Lung (tissue), 12 donors: ENCODE measurements around the gene DLL1. TPM values are rescaled to one million over a fixed set of nuclear protein-coding genes. Genes with fewer than 3 reads are reported as not detected.

Experiments
- ATAC-seq: fragments of 200-7000 bp; cut with Tn5 transposase; one replicate; pipeline ENCODE4 v1.9.1; 2020; ENCODE audit warnings: moderate number of reproducible peaks; ENCODE audit not compliant: insufficient read depth, low FRiP score
- DNase-seq, 3 donors: peaks; one replicate each; pipeline ENCODE4 v3.0.0-alpha.2; 2013 to 2017
- H3K27ac ChIP-seq, 2 donors: one replicate each; pipeline ENCODE4 v1.5.1; 2013; ENCODE audit warnings: mild to moderate bottlenecking in 2 of 2, moderate library complexity in 2 of 2, control low read depth in 1 of 2, inconsistent platforms in 1 of 2, low read depth in 1 of 2, low read length in 1 of 2
- H3K27me3 ChIP-seq, 3 donors: one replicate each; pipeline ENCODE4 v1.5.1; 2013; ENCODE audit warnings: low read length in 2 of 3; ENCODE audit not compliant: control insufficient read depth in 3 of 3, insufficient read depth in 3 of 3
- H3K36me3 ChIP-seq, 4 donors: one replicate each; pipeline ENCODE4 v1.5.1; 2013; ENCODE audit warnings: low read length in 4 of 4, mild to moderate bottlenecking in 1 of 4, moderate library complexity in 1 of 4; ENCODE audit not compliant: control insufficient read depth in 4 of 4, insufficient read depth in 4 of 4
- H3K4me1 ChIP-seq, 5 donors: one replicate each; pipeline ENCODE4 v1.5.1; 2013; ENCODE audit warnings: low read length in 5 of 5, mild to moderate bottlenecking in 2 of 5, moderate library complexity in 1 of 5; ENCODE audit not compliant: control insufficient read depth in 5 of 5, insufficient read depth in 5 of 5
- H3K4me3 ChIP-seq: one replicate; pipeline ENCODE4 v1.5.1; 2013; ENCODE audit warnings: mild to moderate bottlenecking, control low read depth, moderate library complexity
- H3K9ac ChIP-seq, 2 donors: one replicate each; pipeline ENCODE4 v1.5.1; 2013; ENCODE audit warnings: low read length in 2 of 2, control low read depth in 1 of 2; ENCODE audit not compliant: insufficient read depth in 1 of 2
- H3K9me3 ChIP-seq, 4 donors: one replicate each; pipeline ENCODE4 v1.5.1; 2013; ENCODE audit warnings: low read length in 3 of 4, mild to moderate bottlenecking in 1 of 4, moderate library complexity in 1 of 4; ENCODE audit not compliant: control insufficient read depth in 4 of 4, insufficient read depth in 3 of 4
- CTCF ChIP-seq: IDR thresholded peaks from 2 replicates; pipeline ENCODE4 v1.5.1; 2012; ENCODE audit warnings: mild to moderate bottlenecking; ENCODE audit errors: control extremely low read depth, extremely low read depth
- WGBS, 2 donors: extraction: QIAGEN DNeasy Blood & Tissue Kit; methylation state at CpG; one replicate each; pipeline ENCODE4 v1.1.7; 2013; 5-methylcytosine and 5-hydroxymethylcytosine counted together
- polyA plus RNA-seq, 2 donors: library from polyadenylated mRNA; stranded (reverse); fragments of 200-250 nt; gene quantifications; one replicate each; pipeline ENCODE4 v1.2.1, GENCODE V29; 2013
- total RNA-seq, 2 donors: library from RNA; depleted of rRNA in 1 of 2; stranded (reverse); fragments of >200 nt in 1 of 2; gene quantifications; one replicate each; pipeline ENCODE4 v1.2.1, GENCODE V29; 2014 to 2021
- donor health status: control.
- donor health status: control.
- donor health status: Bipolar disorder and iron deficiency.
- donor health status: healthy.
- donor health status: DM: yes; HTN: yes; CAD: no.

The DLL1 gene
- total and polyA plus RNA-seq, 4 donors, result 6.2 to 16.9 (median 13.2) TPM

GRCh38 chr6:170317076-170317475 lies 26.2 kb upstream of the DLL1 start:
- 55 to 73% methylated on average over 1 of the region's 1 CpG for WGBS, 2 donors

GRCh38 chr6:170316071-170316470 lies 25.2 kb upstream of the DLL1 start:
- Histone ChIP-seq H3K4me1 (peaks cover 0 to 16% (median 0%) of the 10 kb centered on the region in 5 donors), H3K9me3 (no peaks in the 10 kb centered on the region), H3K9ac (no peak overlapping the region), H3K27ac (no peak overlapping the region), H3K27me3 (no peaks in the 10 kb centered on the region), H3K4me3 (no peak overlapping the region), H3K36me3 (peaks cover 3 to 15% (median 9%) of the 10 kb centered on the region in 4 donors)
- no peak for TF ChIP-seq CTCF
- no peak for ATAC-seq
- WGBS, 2 donors, result 93 to 98% methylated on average over 4 of the region's 4 CpGs
- DNase-seq, result no peak

More at GRCh38 chr6:170317076-170317475, 26.2 kb upstream of the DLL1 start:
- Histone ChIP-seq H3K36me3 (peaks cover 5 to 15% (median 10%) of the 10 kb centered on the region in 4 donors), H3K4me3 (no peak overlapping the region), H3K27ac (peak overlapping the region in 1 of 2 donors; percentile 1), H3K27me3 (no peaks in the 10 kb centered on the region), H3K4me1 (peaks cover 0 to 16% (median 0%) of the 10 kb centered on the region in 5 donors), H3K9me3 (no peaks in the 10 kb centered on the region), H3K9ac (no peak overlapping the region)
- no peak for ATAC-seq
- TF ChIP-seq CTCF, result no peak
- DNase-seq, result no peak

GRCh38 chr6:170314983-170315382 lies 24.1 kb upstream of the DLL1 start:
- Histone ChIP-seq H3K4me3 (no peak overlapping the region), H3K4me1 (peaks cover 0 to 20% (median 0%) of the 10 kb centered on the region in 5 donors), H3K27me3 (no peaks in the 10 kb centered on the region), H3K36me3 (peaks cover 3 to 13% (median 7%) of the 10 kb centered on the region in 4 donors), H3K9me3 (no peaks in the 10 kb centered on the region), H3K9ac (no peak overlapping the region), H3K27ac (no peak overlapping the region)
- 83 to 98% methylated on average over 5 of the region's 5 CpGs for WGBS, 2 donors
- ATAC-seq (no peak), DNase-seq (no peak)
- no peak for TF ChIP-seq CTCF

GRCh38 chr6:170313716-170314295 lies 22.9 kb upstream of the DLL1 start:
- peaks cover 0 to 20% (median 2%) of the 10 kb centered on the region in 5 donors for H3K4me1 ChIP-seq
- no peaks in the 10 kb centered on the region for H3K9me3 ChIP-seq
- H3K9ac ChIP-seq, result no peak overlapping the region
- 91% methylated on average over 6 of the region's 6 CpGs for WGBS, 2 donors
- H3K4me3 ChIP-seq, result no peak overlapping the region
- ATAC-seq, result no peak
- TF ChIP-seq CTCF, result no peak
- no peak for DNase-seq
- peaks cover 0 to 4% (median 3%) of the 10 kb centered on the region in 4 donors for H3K36me3 ChIP-seq
- H3K27me3 ChIP-seq, result no peaks in the 10 kb centered on the region
- no peak overlapping the region for H3K27ac ChIP-seq
